IMR-90 (cell line): ENCODE results near the gene MPST. TPM values are rescaled to one million over a fixed set of nuclear protein-coding genes. Genes with fewer than 3 reads are reported as not detected.

Experiments
- ATAC-seq: fragments of 200-7000 bp; cut with Tn5 transposase; 2 replicates; pipeline ENCODE4 v1.9.1; 2020; ENCODE audit warnings: low read depth, mild to moderate bottlenecking, moderate library complexity
- BruUV-seq: library from RNA; stranded (reverse); fragments of 400-500 nt; replicated peaks from 2 replicates; lab custom pipeline; 2021; lab: Mats Ljungman, UMichigan
- CTCF ChIA-PET: fragments of 300-600 bp; formaldehyde crosslinking; extraction: SDS; loops from one replicate; lab custom pipeline; 2021; ENCODE audit warnings: antibody characterized with exemption; lab: Yijun Ruan, JAX
- POLR2A ChIA-PET: fragments of 300-600 bp; sonication (Branson Sonifier 250); formaldehyde crosslinking; loops from one replicate; lab custom pipeline; 2022; ENCODE audit warnings: antibody characterized with exemption; ENCODE audit not compliant: unreplicated experiment; lab: Charles Lee
- DNase-seq: peaks from one replicate; pipeline ENCODE4 v3.0.0; 2013
- H2AFZ ChIP-seq: replicated peaks from 2 replicates; pipeline ENCODE3; 2013; ENCODE audit warnings: low read length, mild to moderate bottlenecking; ENCODE audit not compliant: poor library complexity
- H2AK5ac ChIP-seq: 2 replicates; pipeline ENCODE4 v1.6.1; 2013; ENCODE audit warnings: low read depth, low read length, inconsistent platforms
- H2AK9ac ChIP-seq: replicated peaks from 2 replicates; pipeline ENCODE3; 2013; ENCODE audit warnings: mild to moderate bottlenecking, low read depth, low read length, moderate library complexity; ENCODE audit not compliant: poor library complexity
- H2BK120ac ChIP-seq: 2 replicates; pipeline ENCODE4 v1.6.1; 2013; ENCODE audit warnings: low read depth, low read length, inconsistent platforms
- H2BK15ac ChIP-seq: 3 replicates; pipeline ENCODE4 v1.6.1; 2013; ENCODE audit warnings: low read depth, low read length, inconsistent platforms
- H2BK20ac ChIP-seq: 2 replicates; pipeline ENCODE4 v1.6.1; 2013; ENCODE audit warnings: low read depth, mild to moderate bottlenecking, inconsistent platforms, low read length, moderate library complexity
- H2BK5ac ChIP-seq: 2 replicates; pipeline ENCODE4 v1.6.1; 2013; ENCODE audit warnings: mild to moderate bottlenecking, low read depth, low read length, inconsistent platforms; ENCODE audit not compliant: poor library complexity, severe bottlenecking
- H3K14ac ChIP-seq: replicated peaks from 2 replicates; pipeline ENCODE4 v1.6.1; 2013; ENCODE audit warnings: low read depth, low read length, inconsistent platforms
- H3K18ac ChIP-seq: 2 replicates; pipeline ENCODE4 v1.6.1; 2013; ENCODE audit warnings: low read depth, low read length, control low read depth
- H3K23ac ChIP-seq: 2 replicates; pipeline ENCODE4 v1.6.1; 2013; ENCODE audit warnings: low read depth, low read length, inconsistent platforms
- H3K27ac ChIP-seq: 2 replicates; pipeline ENCODE4 v1.5.1; 2013; ENCODE audit warnings: mild to moderate bottlenecking, control low read depth, low read length; ENCODE audit not compliant: insufficient read depth
- H3K27me3 ChIP-seq: 2 replicates; pipeline ENCODE4 v1.6.1; 2013; ENCODE audit warnings: low read length; ENCODE audit not compliant: control insufficient read depth, insufficient read depth
- H3K36me3 ChIP-seq: 2 replicates; pipeline ENCODE4 v1.6.1; 2013; ENCODE audit warnings: low read length, mixed read lengths; ENCODE audit not compliant: control insufficient read depth, insufficient read depth
- H3K4ac ChIP-seq: 2 replicates; pipeline ENCODE4 v1.6.1; 2013; ENCODE audit warnings: low read depth, low read length, inconsistent platforms
- H3K4me1 ChIP-seq: 2 replicates; pipeline ENCODE4 v1.6.1; 2013; ENCODE audit warnings: low read length, mixed read lengths; ENCODE audit not compliant: control insufficient read depth, insufficient read depth
- H3K4me2 ChIP-seq: 2 replicates; pipeline ENCODE4 v1.6.1; 2013; ENCODE audit warnings: low read depth, mild to moderate bottlenecking, control low read depth, low read length, moderate library complexity
- H3K4me3 ChIP-seq: 2 replicates; pipeline ENCODE4 v1.5.1; 2013; ENCODE audit warnings: low read depth, mild to moderate bottlenecking, control low read depth, low read length, moderate library complexity; ENCODE audit not compliant: insufficient read depth
- H3K56ac ChIP-seq: 2 replicates; pipeline ENCODE4 v1.6.1; 2013; ENCODE audit warnings: low read length, inconsistent platforms; ENCODE audit not compliant: insufficient read depth; ENCODE audit errors: extremely low read depth
- H3K79me1 ChIP-seq, 2 experiments: 2 replicates each; pipeline ENCODE4 v1.6.1; 2013; ENCODE audit warnings: low read length in 2 of 2, inconsistent platforms in 1 of 2, low read depth in 1 of 2
- H3K9ac ChIP-seq: 2 replicates; pipeline ENCODE4 v1.6.1; 2013; ENCODE audit warnings: low read depth, low read length, control low read depth
- H3K9me1 ChIP-seq: 2 replicates; pipeline ENCODE4 v1.6.1; 2013; ENCODE audit warnings: low read length, inconsistent platforms; ENCODE audit not compliant: insufficient read depth
- H3K9me3 ChIP-seq: 2 replicates; pipeline ENCODE4 v1.6.1; 2013; ENCODE audit warnings: low read length; ENCODE audit not compliant: control insufficient read depth, insufficient read depth
- H4K20me1 ChIP-seq: 2 replicates; pipeline ENCODE4 v1.6.1; 2013; ENCODE audit warnings: low read length, inconsistent platforms; ENCODE audit not compliant: insufficient read depth
- H4K5ac ChIP-seq: 2 replicates; pipeline ENCODE4 v1.6.1; 2013; ENCODE audit warnings: mild to moderate bottlenecking, low read depth, low read length, control low read depth
- H4K8ac ChIP-seq, 2 experiments: 2 replicates each; pipeline ENCODE4 v1.6.1; 2013; ENCODE audit warnings: low read depth in 2 of 2, low read length in 2 of 2, control low read depth in 1 of 2, inconsistent platforms in 1 of 2
- H4K91ac ChIP-seq: 2 replicates; pipeline ENCODE4 v1.6.1; 2013; ENCODE audit warnings: low read depth, low read length, inconsistent platforms; ENCODE audit not compliant: insufficient read depth
- BHLHE40 ChIP-seq: fragments of 150-350 bp; IDR thresholded peaks from 2 replicates; pipeline ENCODE4 v1.6.1; 2016; ENCODE audit warnings: mild to moderate bottlenecking, low read depth, low read length
- CHD1 ChIP-seq: IDR thresholded peaks from 2 replicates; pipeline ENCODE4 v1.6.1; 2012; ENCODE audit warnings: low read depth, low read length, improper control_type of control experiment
- FOS ChIP-seq: fragments of 150-350 bp; IDR thresholded peaks from 2 replicates; pipeline ENCODE4 v1.6.1; 2016; ENCODE audit warnings: low read depth, low read length
- MAFK ChIP-seq: IDR thresholded peaks from 2 replicates; pipeline ENCODE4 v1.6.1; 2012; ENCODE audit warnings: low read depth, low read length, improper control_type of control experiment
- NFE2L2 ChIP-seq: fragments of 150-350 bp; IDR thresholded peaks from 2 replicates; pipeline ENCODE4 v1.6.1; 2016; ENCODE audit warnings: low read depth, mild to moderate bottlenecking, low read length
- POLR2A ChIP-seq: IDR thresholded peaks from 2 replicates; pipeline ENCODE4 v1.6.1; 2012; ENCODE audit warnings: mild to moderate bottlenecking, low read depth, low read length
- SMC3 ChIP-seq: fragments of 150-350 bp; IDR thresholded peaks from 2 replicates; pipeline ENCODE4 v1.6.1; 2016; ENCODE audit warnings: low read depth, mild to moderate bottlenecking, antibody characterized with exemption, low read length, moderate library complexity
- WGBS, 2 experiments: methylation state at CpG; one replicate each; pipeline versions ENCODE4 v1.1.5 to v1.1.7; 2013; ENCODE audit warnings: missing lambda C conversion rate in 2 of 2; ENCODE audit not compliant: insufficient read length in 1 of 2; ENCODE audit errors: extremely low coverage in 2 of 2; 5-methylcytosine and 5-hydroxymethylcytosine counted together
- dilution Hi-C: fragments of 300-500 bp; cut with HindIII; formaldehyde crosslinking; loops from one replicate; pipeline ENCODE4 v1.14.3; 2018; ENCODE audit warnings: low sequenced_read_pairs; ENCODE audit not compliant: unreplicated experiment
- in situ Hi-C: fragments of 300-500 bp; cut with MboI; formaldehyde crosslinking; loops from 3 replicates; pipeline ENCODE4 v1.14.3; 2019; ENCODE audit warnings: low sequenced_read_pairs, inconsistent platforms, mixed read lengths
- intact Hi-C: fragments of 100-400 bp; cut with micrococcal nuclease; formaldehyde crosslinking; loops from 2 replicates; pipeline ENCODE4 v1.10.0; 2022
- polyA plus RNA-seq, 3 experiments: library from polyadenylated mRNA; depleted of rRNA; stranded (reverse); fragments of >200 nt; gene quantifications; 2 replicates each; pipeline ENCODE4 v1.2.3, GENCODE V29; 2012; ENCODE audit warnings: low replicate concordance in 1 of 3
- total RNA-seq: library from RNA; depleted of rRNA; stranded (reverse); fragments of >200 nt; gene quantifications from 2 replicates; pipeline ENCODE4 v1.2.3, GENCODE V29; 2012
- TF ChIP-seq, protein P1 (sequence below): fragments of 150-350 bp; IDR thresholded peaks from 2 replicates; pipeline ENCODE4 v1.6.1; 2016; ENCODE audit warnings: low read depth, mild to moderate bottlenecking, low read length, moderate library complexity, borderline replicate concordance

The MPST gene
- total and polyA plus RNA-seq, 2 of the 4 experiments (the other 2 are of a cell fraction), result 19.2 to 43.0 TPM

DNA sequence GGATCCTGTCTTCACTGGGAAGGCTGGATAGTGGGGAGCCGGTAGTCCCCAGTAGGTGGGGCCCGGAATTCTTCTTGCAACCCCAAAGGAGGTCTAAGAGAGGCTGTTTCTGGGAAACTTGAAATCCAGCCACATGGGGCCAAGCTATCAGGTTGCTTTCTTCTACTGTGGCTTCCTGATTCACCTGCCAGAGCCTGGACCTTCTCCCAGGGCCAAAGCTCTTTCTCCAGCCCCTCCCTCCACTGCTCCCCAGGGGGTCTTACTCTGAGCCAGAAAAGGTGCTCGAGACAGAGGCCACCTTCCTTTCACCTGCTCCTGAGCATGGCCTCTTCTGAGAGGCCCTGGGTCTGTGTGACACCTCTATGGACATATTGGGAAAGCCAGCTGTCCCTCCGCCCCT is 9.4 kb upstream of the MPST start:
- BruUV-seq, result no TSS peak
- no peak overlapping the region for H2BK120ac ChIP-seq
- H3K14ac ChIP-seq, result no peak overlapping the region
- intact Hi-C loops, result no loop called here
- no peak overlapping the region for H3K18ac ChIP-seq
- CTCF ChIA-PET, result no interaction called here
- no peak overlapping the region for H2BK20ac ChIP-seq
- H2AK5ac ChIP-seq, result no peak overlapping the region
- in situ Hi-C loops, result no loop called here
- H4K5ac ChIP-seq, result no peak overlapping the region
- ATAC-seq, result no peak
- no peak overlapping the region for H2BK15ac ChIP-seq
- no peak for DNase-seq
- H3K4me2 ChIP-seq, result no peak overlapping the region
- dilution Hi-C loops, result no loop called here
- H3K4me3 ChIP-seq, result no peak overlapping the region
- no peak overlapping the region for H4K91ac ChIP-seq
- no peaks in the 10 kb centered on the region; the same call in 1 of the 2 replicates for H3K36me3 ChIP-seq
- no peak overlapping the region for H2AK9ac ChIP-seq
- no peak overlapping the region for H3K27ac ChIP-seq
- peaks cover 27% of the 10 kb centered on the region for H3K27me3 ChIP-seq
- H2AFZ ChIP-seq, result no peak overlapping the region
- no CpG with 5 or more reads among the region's 4 CpGs for WGBS, 2 experiments
- no peaks in the 10 kb centered on the region; the same call in 1 of the 2 replicates for H3K9me1 ChIP-seq
- no peak overlapping the region for H3K4ac ChIP-seq
- no peak overlapping the region for H3K9ac ChIP-seq
- TF ChIP-seq POLR2A (no peak), SMC3 (no peak), MAFK (no peak), FOS (no peak), CHD1 (no peak), BHLHE40 (no peak), NFE2L2 (no peak)
- TF ChIP-seq, protein P1, sequence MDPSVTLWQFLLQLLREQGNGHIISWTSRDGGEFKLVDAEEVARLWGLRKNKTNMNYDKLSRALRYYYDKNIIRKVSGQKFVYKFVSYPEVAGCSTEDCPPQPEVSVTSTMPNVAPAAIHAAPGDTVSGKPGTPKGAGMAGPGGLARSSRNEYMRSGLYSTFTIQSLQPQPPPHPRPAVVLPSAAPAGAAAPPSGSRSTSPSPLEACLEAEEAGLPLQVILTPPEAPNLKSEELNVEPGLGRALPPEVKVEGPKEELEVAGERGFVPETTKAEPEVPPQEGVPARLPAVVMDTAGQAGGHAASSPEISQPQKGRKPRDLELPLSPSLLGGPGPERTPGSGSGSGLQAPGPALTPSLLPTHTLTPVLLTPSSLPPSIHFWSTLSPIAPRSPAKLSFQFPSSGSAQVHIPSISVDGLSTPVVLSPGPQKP, result no peak
- POLR2A ChIA-PET, result no interaction called here
- no peak overlapping the region for H2BK5ac ChIP-seq
- peaks cover under 1% of the 10 kb centered on the region for H3K9me3 ChIP-seq
- no peaks in the 10 kb centered on the region for H3K4me1 ChIP-seq
- H3K23ac ChIP-seq, result no peak overlapping the region
- H3K79me1 ChIP-seq, result no peaks in the 10 kb centered on the region; a peak in 1 of 4 replicates
- no peak overlapping the region for H4K8ac ChIP-seq
- H3K56ac ChIP-seq, result no peak overlapping the region
- H4K20me1 ChIP-seq, result peaks cover 12% of the 10 kb centered on the region
